ENCODE results near the gene KRTAP3-3.

DNA sequence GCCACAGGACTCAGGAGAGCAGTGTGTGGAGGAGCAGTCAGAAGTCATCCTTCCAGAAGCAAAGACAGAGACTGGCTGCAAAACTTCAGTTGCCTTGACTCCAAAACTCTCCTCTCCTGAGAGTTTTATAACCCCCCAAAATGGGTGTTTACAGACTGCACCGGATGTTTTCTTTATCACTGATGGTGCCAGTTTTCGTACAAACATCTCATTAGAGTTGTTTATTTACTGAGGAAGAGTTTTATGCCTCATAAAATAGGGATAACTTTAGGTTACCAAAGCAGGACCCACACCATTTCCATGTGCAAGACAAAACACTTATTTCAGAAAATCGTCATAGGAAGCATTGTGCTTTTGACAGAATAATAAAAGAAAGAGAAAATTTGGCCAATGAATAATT lies 9.7 kb downstream of the KRTAP3-3 start, which contains the start of gene KRT40:
- TF ChIP-seq, protein P1, sequence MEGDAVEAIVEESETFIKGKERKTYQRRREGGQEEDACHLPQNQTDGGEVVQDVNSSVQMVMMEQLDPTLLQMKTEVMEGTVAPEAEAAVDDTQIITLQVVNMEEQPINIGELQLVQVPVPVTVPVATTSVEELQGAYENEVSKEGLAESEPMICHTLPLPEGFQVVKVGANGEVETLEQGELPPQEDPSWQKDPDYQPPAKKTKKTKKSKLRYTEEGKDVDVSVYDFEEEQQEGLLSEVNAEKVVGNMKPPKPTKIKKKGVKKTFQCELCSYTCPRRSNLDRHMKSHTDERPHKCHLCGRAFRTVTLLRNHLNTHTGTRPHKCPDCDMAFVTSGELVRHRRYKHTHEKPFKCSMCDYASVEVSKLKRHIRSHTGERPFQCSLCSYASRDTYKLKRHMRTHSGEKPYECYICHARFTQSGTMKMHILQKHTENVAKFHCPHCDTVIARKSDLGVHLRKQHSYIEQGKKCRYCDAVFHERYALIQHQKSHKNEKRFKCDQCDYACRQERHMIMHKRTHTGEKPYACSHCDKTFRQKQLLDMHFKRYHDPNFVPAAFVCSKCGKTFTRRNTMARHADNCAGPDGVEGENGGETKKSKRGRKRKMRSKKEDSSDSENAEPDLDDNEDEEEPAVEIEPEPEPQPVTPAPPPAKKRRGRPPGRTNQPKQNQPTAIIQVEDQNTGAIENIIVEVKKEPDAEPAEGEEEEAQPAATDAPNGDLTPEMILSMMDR (IDR thresholded peaks at IDR 0.05 in 8 of 11, conservative IDR thresholded peaks at IDR 0.05 in 3 of 11): no peak
- TF ChIP-seq POLR2A (IDR thresholded peaks at IDR 0.05): no peak
- no peak for TF ChIP-seq POLR2AphosphoS5 (IDR thresholded peaks at IDR 0.05)

Data from spleen (tissue), 7 donors.